HL-60 (cell line): ENCODE results near the gene DOCK2.

Experiments used
- DNase-seq, 2 experiments: peaks; one replicate each; pipeline ENCODE4 v3.0.0-alpha.2; 2010 to 2020; ENCODE audit warnings: low read depth in 1 of 2, low spot score in 1 of 2
- H3K27ac ChIP-seq: fragments of 250-450 bp; sonication (Bioruptor Pico); replicated peaks from 2 replicates; pipeline ENCODE4 v1.5.1; 2020; ENCODE audit warnings: mild to moderate bottlenecking, moderate library complexity
- H3K27me3 ChIP-seq: fragments of 250-450 bp; sonication (Bioruptor Pico); 2 replicates; pipeline ENCODE4 v1.5.1; 2021; ENCODE audit warnings: mild to moderate bottlenecking, moderate library complexity; ENCODE audit not compliant: insufficient read depth, poor library complexity, severe bottlenecking
- H3K4me3 ChIP-seq: replicated peaks from 2 replicates; pipeline ENCODE4 v1.5.1; 2011; ENCODE audit warnings: mild to moderate bottlenecking, control low read depth, low read length; ENCODE audit not compliant: insufficient read depth
- CTCF ChIP-seq: IDR thresholded peaks from one replicate; pipeline ENCODE4 v1.5.1; 2011; ENCODE audit warnings: low read length, control low read depth, inconsistent platforms; ENCODE audit not compliant: insufficient read depth
- GABPA ChIP-seq: IDR thresholded peaks from 2 replicates; pipeline ENCODE4 v1.6.1; 2012; ENCODE audit warnings: low read depth
- POLR2AphosphoS5 ChIP-seq: IDR thresholded peaks from 2 replicates; pipeline ENCODE4 v1.6.1; 2012; ENCODE audit warnings: low read depth
- SPI1 ChIP-seq: IDR thresholded peaks from 2 replicates; pipeline ENCODE4 v1.6.1; 2012; ENCODE audit warnings: low read depth, mild to moderate bottlenecking, borderline replicate concordance
- TF ChIP-seq, protein P1 (sequence below): IDR thresholded peaks from 2 replicates; pipeline ENCODE4 v1.6.1; 2012; ENCODE audit warnings: low read depth; ENCODE audit not compliant: insufficient replicate concordance

The DOCK2 gene

DNA sequence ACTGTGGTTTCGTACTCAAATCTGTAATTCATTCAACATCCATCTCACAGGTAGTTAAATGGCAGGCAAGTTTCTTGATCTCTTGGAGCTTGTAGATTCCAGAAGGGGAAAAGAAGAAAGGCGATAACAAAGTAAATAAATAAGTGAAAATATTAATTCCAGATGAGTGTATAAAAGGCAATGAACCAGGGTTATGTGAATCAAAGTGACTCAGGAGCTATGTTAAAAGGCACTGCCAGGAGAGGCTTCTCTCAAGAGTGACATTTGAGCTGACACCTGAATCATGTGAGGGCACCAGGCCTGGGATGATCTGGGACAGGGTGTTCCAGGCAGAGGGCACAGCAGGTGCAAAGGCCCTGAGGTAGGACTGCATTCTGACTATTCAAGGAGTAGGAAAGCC, 45.0 kb downstream of the DOCK2 start:
- H3K27me3 ChIP-seq: no peaks in the 10 kb centered on the region
- no peak overlapping the region for H3K27ac ChIP-seq
- H3K4me3 ChIP-seq: no peak overlapping the region
- no peak for DNase-seq
- TF ChIP-seq GABPA (no peak), SPI1 (no peak), POLR2AphosphoS5 (no peak), CTCF (no peak)
- TF ChIP-seq, protein P1, sequence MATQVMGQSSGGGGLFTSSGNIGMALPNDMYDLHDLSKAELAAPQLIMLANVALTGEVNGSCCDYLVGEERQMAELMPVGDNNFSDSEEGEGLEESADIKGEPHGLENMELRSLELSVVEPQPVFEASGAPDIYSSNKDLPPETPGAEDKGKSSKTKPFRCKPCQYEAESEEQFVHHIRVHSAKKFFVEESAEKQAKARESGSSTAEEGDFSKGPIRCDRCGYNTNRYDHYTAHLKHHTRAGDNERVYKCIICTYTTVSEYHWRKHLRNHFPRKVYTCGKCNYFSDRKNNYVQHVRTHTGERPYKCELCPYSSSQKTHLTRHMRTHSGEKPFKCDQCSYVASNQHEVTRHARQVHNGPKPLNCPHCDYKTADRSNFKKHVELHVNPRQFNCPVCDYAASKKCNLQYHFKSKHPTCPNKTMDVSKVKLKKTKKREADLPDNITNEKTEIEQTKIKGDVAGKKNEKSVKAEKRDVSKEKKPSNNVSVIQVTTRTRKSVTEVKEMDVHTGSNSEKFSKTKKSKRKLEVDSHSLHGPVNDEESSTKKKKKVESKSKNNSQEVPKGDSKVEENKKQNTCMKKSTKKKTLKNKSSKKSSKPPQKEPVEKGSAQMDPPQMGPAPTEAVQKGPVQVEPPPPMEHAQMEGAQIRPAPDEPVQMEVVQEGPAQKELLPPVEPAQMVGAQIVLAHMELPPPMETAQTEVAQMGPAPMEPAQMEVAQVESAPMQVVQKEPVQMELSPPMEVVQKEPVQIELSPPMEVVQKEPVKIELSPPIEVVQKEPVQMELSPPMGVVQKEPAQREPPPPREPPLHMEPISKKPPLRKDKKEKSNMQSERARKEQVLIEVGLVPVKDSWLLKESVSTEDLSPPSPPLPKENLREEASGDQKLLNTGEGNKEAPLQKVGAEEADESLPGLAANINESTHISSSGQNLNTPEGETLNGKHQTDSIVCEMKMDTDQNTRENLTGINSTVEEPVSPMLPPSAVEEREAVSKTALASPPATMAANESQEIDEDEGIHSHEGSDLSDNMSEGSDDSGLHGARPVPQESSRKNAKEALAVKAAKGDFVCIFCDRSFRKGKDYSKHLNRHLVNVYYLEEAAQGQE: no peak

DNA sequence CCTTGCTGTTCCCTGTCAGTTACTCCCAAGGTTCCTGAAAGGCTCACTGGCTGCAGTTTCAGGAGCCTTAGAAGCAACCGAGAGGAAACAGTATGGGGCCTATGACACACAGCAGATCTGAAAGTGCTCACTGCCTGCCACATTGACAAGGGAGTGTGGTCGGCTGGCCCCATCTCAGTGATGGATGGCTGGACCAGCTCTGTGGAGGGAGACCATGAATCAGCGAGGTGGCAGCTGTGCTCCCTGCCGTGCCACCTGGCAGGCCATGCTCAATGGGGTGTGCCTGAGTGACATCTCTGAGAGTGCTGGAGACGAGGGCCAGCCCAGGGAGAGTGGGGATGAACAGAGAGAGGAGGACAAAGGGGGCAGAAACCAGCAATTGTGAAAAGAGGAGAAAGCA, 49.1 kb downstream of the DOCK2 start:
- H3K27ac ChIP-seq: no peak overlapping the region
- no peak overlapping the region for H3K4me3 ChIP-seq
- no peak for TF ChIP-seq GABPA
- no peak for TF ChIP-seq SPI1
- DNase-seq: no peak
- H3K27me3 ChIP-seq: no peaks in the 10 kb centered on the region

GRCh38 chr5:169688106-169688505, 51.0 kb downstream of the DOCK2 start:
- TF ChIP-seq POLR2AphosphoS5: no peak
- TF ChIP-seq GABPA: no peak
- TF ChIP-seq SPI1: no peak
- TF ChIP-seq CTCF: no peak
- TF ChIP-seq, protein P1: no peak
- Histone ChIP-seq H3K4me3 (no peak overlapping the region), H3K27me3 (no peaks in the 10 kb centered on the region), H3K27ac (no peak overlapping the region)
- no peak for DNase-seq

- DNase-seq: no peak
- TF ChIP-seq GABPA (no peak), POLR2AphosphoS5 (no peak), SPI1 (no peak)
- TF ChIP-seq, protein P1: no peak
- Histone ChIP-seq H3K27me3 (no peaks in the 10 kb centered on the region), H3K27ac (no peak overlapping the region), H3K4me3 (no peak overlapping the region)
Measured at GRCh38 chr5:169691471-169691870, 54.4 kb downstream of the DOCK2 start.
